B cell (primary cell): ENCODE data around the gene ZBTB8A. TPM values are rescaled to one million over a fixed set of nuclear protein-coding genes. Genes with fewer than 3 reads are reported as not detected.

Experiments
- ATAC-seq: fragments of 200-7000 bp; cut with Tn5 transposase; one replicate; pipeline ENCODE4 v1.10.0; 2021; ENCODE audit warnings: low read depth, mild to moderate bottlenecking, moderate number of reproducible peaks, moderate library complexity
- CTCF ChIA-PET: fragments of 350-600 bp; sonication (Branson Sonifier 250); formaldehyde crosslinking; loops from one replicate; lab custom pipeline; 2021; ENCODE audit warnings: antibody characterized with exemption, inconsistent platforms; lab: Charles Lee
- POLR2A ChIA-PET: fragments of 350-600 bp; sonication (Branson Sonifier 250); formaldehyde crosslinking; loops from one replicate; lab custom pipeline; 2021; ENCODE audit warnings: antibody characterized with exemption; lab: Charles Lee
- DNase-seq: peaks from one replicate; pipeline ENCODE4 v3.0.0; 2013
- H2AFZ ChIP-seq: 2 replicates; pipeline ENCODE4 v1.6.1; 2012; ENCODE audit warnings: mild to moderate bottlenecking, low read depth, low read length; ENCODE audit not compliant: insufficient read depth, poor library complexity, severe bottlenecking
- H3K27ac ChIP-seq, 2 donors: 1 replicate in 1 of 2; 2 replicates in 1 of 2; pipeline ENCODE4 v1.5.1; 2012 to 2013; ENCODE audit warnings: low read length in 2 of 2, mild to moderate bottlenecking in 2 of 2, moderate library complexity in 1 of 2
- H3K27me3 ChIP-seq, 4 experiments: fragments of 200-600 bp in 1 of 4; sonication (generic) in 1 of 4; replicated peaks in 1 of 4; 1 replicate in 2 of 4; 2 replicates in 2 of 4; pipeline versions ENCODE4 v1.6.1 to v1.7.0; 2013 to 2016; ENCODE audit warnings: low read length in 3 of 4, mild to moderate bottlenecking in 2 of 4, mixed read lengths in 1 of 4, moderate library complexity in 1 of 4; ENCODE audit not compliant: insufficient read depth in 4 of 4, control insufficient read depth in 3 of 4; ENCODE audit errors: control extremely low read depth in 1 of 4
- H3K36me3 ChIP-seq, 2 experiments: replicated peaks in 1 of 2; 1 replicate in 1 of 2; 2 replicates in 1 of 2; pipeline versions ENCODE4 v1.6.1 to v1.7.1; 2013; ENCODE audit warnings: low read length in 1 of 2; ENCODE audit not compliant: insufficient read depth in 2 of 2, control insufficient read depth in 1 of 2; ENCODE audit errors: control extremely low read depth in 1 of 2, extremely low read depth in 1 of 2
- H3K4me1 ChIP-seq, 2 donors: fragments of 200-600 bp in 1 of 2; sonication (generic) in 1 of 2; 1 replicate in 1 of 2; 2 replicates in 1 of 2; pipeline versions ENCODE4 v1.5.1 to v1.6.1; 2013 to 2017; ENCODE audit warnings: low read length in 2 of 2; ENCODE audit not compliant: control insufficient read depth in 2 of 2, insufficient read depth in 2 of 2
- H3K4me2 ChIP-seq: replicated peaks from 2 replicates; pipeline ENCODE3; 2012; ENCODE audit warnings: mild to moderate bottlenecking, low read depth, low read length; ENCODE audit not compliant: poor library complexity, severe bottlenecking
- H3K4me3 ChIP-seq, 5 experiments: fragments of 200-600 bp in 1 of 5; sonication (generic) in 1 of 5; 1 replicate in 3 of 5; 2 replicates in 2 of 5; pipeline versions ENCODE4 v1.5.1 to v1.7.0; 2011 to 2016; ENCODE audit warnings: low read length in 4 of 5, mild to moderate bottlenecking in 4 of 5, low read depth in 2 of 5, control low read depth in 1 of 5, moderate library complexity in 1 of 5; ENCODE audit not compliant: insufficient read depth in 1 of 5; ENCODE audit errors: control extremely low read depth in 1 of 5, extremely low read depth in 1 of 5
- H3K79me2 ChIP-seq: fragments of 200-600 bp; sonication (generic); one replicate; pipeline ENCODE4 v1.6.0; 2016; ENCODE audit warnings: low read length; ENCODE audit not compliant: control insufficient read depth, insufficient read depth
- H3K9ac ChIP-seq: fragments of 200-600 bp; sonication (generic); 2 replicates; pipeline ENCODE4 v1.6.1; 2017; ENCODE audit warnings: mild to moderate bottlenecking, low read length, moderate library complexity
- H3K9me3 ChIP-seq, 3 donors: one replicate each; pipeline versions ENCODE4 v1.6.1 to v1.7.1; 2013; ENCODE audit warnings: low read length in 2 of 3; ENCODE audit not compliant: control insufficient read depth in 2 of 3, insufficient read depth in 1 of 3; ENCODE audit errors: control extremely low read depth in 1 of 3
- H4K20me1 ChIP-seq: 2 replicates; pipeline ENCODE4 v1.6.0; 2012; ENCODE audit warnings: mild to moderate bottlenecking, low read length; ENCODE audit not compliant: insufficient read depth, control insufficient read depth, poor library complexity, severe bottlenecking
- H3K27ac Mint-ChIP-seq: one replicate; pipeline ENCODE4 v1.8.0; 2021; ENCODE audit warnings: mixed read lengths
- H3K27me3 Mint-ChIP-seq: one replicate; pipeline ENCODE4 v1.8.0; 2021; ENCODE audit warnings: mixed read lengths
- H3K4me1 Mint-ChIP-seq: one replicate; pipeline ENCODE4 v1.8.0; 2021; ENCODE audit warnings: mixed read lengths
- H3K4me3 Mint-ChIP-seq: one replicate; pipeline ENCODE4 v1.8.0; 2021; ENCODE audit warnings: mixed read lengths
- H3K9me3 Mint-ChIP-seq: one replicate; pipeline ENCODE4 v1.8.0; 2022; ENCODE audit warnings: mixed read lengths; ENCODE audit not compliant: insufficient read depth
- CTCF ChIP-seq: fragments of 200-600 bp; IDR thresholded peaks from one replicate; pipeline ENCODE4 v1.8.0; 2022; ENCODE audit warnings: antibody characterized with exemption, mild to moderate bottlenecking
- EZH2 ChIP-seq: IDR thresholded peaks from 2 replicates; pipeline ENCODE4 v1.6.1; 2012; ENCODE audit warnings: borderline replicate concordance, low read depth, mild to moderate bottlenecking, moderate library complexity, low read length; ENCODE audit not compliant: insufficient read depth, poor library complexity, severe bottlenecking
- WGBS: methylation state at CpG from one replicate; pipeline ENCODE4 v1.1.5; 2013; ENCODE audit warnings: missing lambda C conversion rate; ENCODE audit not compliant: insufficient coverage; 5-methylcytosine and 5-hydroxymethylcytosine counted together
- intact Hi-C: fragments of 100-400 bp; cut with micrococcal nuclease; formaldehyde crosslinking; loops from one replicate; pipeline ENCODE4 v1.10.0; 2022
- polyA plus RNA-seq: library from polyadenylated mRNA; depleted of rRNA; stranded (reverse); fragments of >200 nt; gene quantifications from 2 replicates; pipeline ENCODE4 v1.2.3, GENCODE V29; 2012
- total RNA-seq, 2 donors: library from RNA; stranded (reverse); fragments of 120-200 nt in 1 of 2; gene quantifications; 1 replicate in 1 of 2; 2 replicates in 1 of 2; pipeline versions ENCODE4 v1.2.3 to v1.2.4, GENCODE V29; 2013 to 2022

ZBTB8A gene
- total and polyA plus RNA-seq, 2 donors (not counting 1 experiment from before 2014, with no cell fraction given) = 0.04 to 0.17 TPM

DNA sequence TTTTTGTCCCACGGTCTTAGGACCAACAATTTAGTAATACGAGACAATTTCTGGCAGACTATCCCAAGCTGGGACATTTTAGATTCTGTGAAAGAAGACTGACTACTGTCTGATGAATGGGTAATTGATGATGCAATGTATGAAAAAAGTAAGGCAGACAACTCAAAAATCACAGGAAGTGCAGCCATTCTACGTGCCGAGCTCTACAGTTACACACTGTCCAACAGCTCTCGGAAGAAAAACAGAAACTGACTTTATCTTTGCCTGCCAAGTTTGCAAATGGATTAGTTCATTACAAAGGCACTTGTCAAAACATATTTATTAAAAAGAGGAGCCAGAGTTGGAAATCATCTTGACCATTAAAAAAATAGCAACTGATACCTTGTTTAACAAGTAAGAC is 43.1 kb upstream of the ZBTB8A start:
- no peak for DNase-seq
- TF ChIP-seq EZH2 (no peak), CTCF (no peak)
- Mint-ChIP-seq H3K9me3 (no peaks in the 10 kb centered on the region), H3K27ac (no peak overlapping the region), H3K4me3 (no peak overlapping the region), H3K4me1 (peaks cover 5% of the 10 kb centered on the region), H3K27me3 (peaks cover 33% of the 10 kb centered on the region)
- H3K9ac ChIP-seq = no peak overlapping the region
- H3K79me2 ChIP-seq = no peaks in the 10 kb centered on the region
- H4K20me1 ChIP-seq = no peaks in the 10 kb centered on the region
- CTCF ChIA-PET = no interaction called here
- no peak overlapping the region for H3K4me3 ChIP-seq
- 100% methylated on average over 1 of the region's 5 CpGs for WGBS
- H3K27me3 ChIP-seq = peaks cover 0 to 18% (median 7%) of the 10 kb centered on the region in 4 experiments
- H3K36me3 ChIP-seq = no peaks in the 10 kb centered on the region
- no peak overlapping the region for H3K27ac ChIP-seq
- intact Hi-C loops = no loop called here
- ATAC-seq = no peak
- H2AFZ ChIP-seq = no peak overlapping the region
- no peak overlapping the region for H3K4me2 ChIP-seq
- H3K9me3 ChIP-seq = no peaks in the 10 kb centered on the region
- POLR2A ChIA-PET = no interaction called here
- peaks cover 2 to 7% of the 10 kb centered on the region in 2 donors for H3K4me1 ChIP-seq

GRCh38 chr1:32498751-32499150 is 40.5 kb upstream of the ZBTB8A start:
- peaks cover 41% of the 10 kb centered on the region for H3K27me3 Mint-ChIP-seq
- no peaks in the 10 kb centered on the region for H3K9me3 Mint-ChIP-seq
- 96% methylated on average over 7 of the region's 8 CpGs for WGBS
- H3K4me3 Mint-ChIP-seq = peak overlapping the region; percentile 80
- Histone ChIP-seq H3K27me3 (peaks cover 0 to 33% (median 11%) of the 10 kb centered on the region in 4 experiments), H3K36me3 (no peaks in the 10 kb centered on the region), H3K79me2 (no peaks in the 10 kb centered on the region), H3K9ac (no peak overlapping the region), H3K27ac (no peak overlapping the region), H3K4me1 (peaks cover 2 to 8% of the 10 kb centered on the region in 2 donors), H3K4me2 (no peak overlapping the region), H3K9me3 (no peaks in the 10 kb centered on the region), H3K4me3 (no peak overlapping the region), H4K20me1 (no peaks in the 10 kb centered on the region), H2AFZ (no peak overlapping the region)
- ChIA-PET CTCF (no interaction called here), POLR2A (no interaction called here)
- peaks cover 5% of the 10 kb centered on the region for H3K4me1 Mint-ChIP-seq
- DNase-seq (no peak), ATAC-seq (no peak)
- TF ChIP-seq CTCF (no peak), EZH2 (no peak)
- no peak overlapping the region for H3K27ac Mint-ChIP-seq
- intact Hi-C loops = no loop called here
